ENCODE results near the gene TRIM38.

Gene TRIM38

GRCh38 chr6:25972128-25972527 is 9.5 kb downstream of the TRIM38 start:
- no peak overlapping the region; the same call in 1 of the 2 replicates for H3K4me3 ChIP-seq (ENCODE audit: low read length)
- no peak for TF ChIP-seq ZNF274 (IDR thresholded peaks at IDR 0.05; ENCODE audit: low read depth, low read length)

DNA sequence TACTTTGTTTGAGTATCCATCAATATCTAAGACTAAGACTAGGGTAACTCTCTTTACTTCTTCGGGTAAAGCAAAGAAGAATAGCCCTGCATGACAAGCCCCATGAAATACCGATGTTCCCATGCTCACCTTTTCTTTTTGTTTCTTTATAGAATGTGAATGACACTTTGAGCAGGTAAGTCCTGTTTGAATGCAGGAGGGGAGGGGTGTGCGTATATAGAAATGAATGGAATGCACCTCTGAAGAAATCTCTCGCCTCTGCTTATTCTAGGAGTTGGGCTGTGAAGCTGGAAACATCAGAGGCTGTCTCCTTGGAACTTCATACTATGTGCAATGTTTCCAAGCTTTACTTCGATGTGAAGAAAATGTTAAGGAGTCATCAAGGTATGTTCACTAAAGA is 10.3 kb downstream of the TRIM38 start:
- no peak for TF ChIP-seq ZNF274 (IDR thresholded peaks at IDR 0.05; ENCODE audit: low read depth, low read length)
- H3K4me3 ChIP-seq (ENCODE audit: low read length), result no peak overlapping the region

GRCh38 chr6:25973923-25974555 is 11.4 kb downstream of the TRIM38 start:
- no peak overlapping the region for H3K4me3 ChIP-seq (ENCODE audit: low read length)
- TF ChIP-seq ZNF274 (IDR thresholded peaks at IDR 0.05; ENCODE audit: low read depth, low read length), result no peak

- no peak overlapping the region for H3K4me3 ChIP-seq (ENCODE audit: low read length)
- TF ChIP-seq ZNF274 (IDR thresholded peaks at IDR 0.05; ENCODE audit: low read depth, low read length), result no peak
Observed at GRCh38 chr6:25975923-25976560, 13.4 kb downstream of the TRIM38 start.

DNA sequence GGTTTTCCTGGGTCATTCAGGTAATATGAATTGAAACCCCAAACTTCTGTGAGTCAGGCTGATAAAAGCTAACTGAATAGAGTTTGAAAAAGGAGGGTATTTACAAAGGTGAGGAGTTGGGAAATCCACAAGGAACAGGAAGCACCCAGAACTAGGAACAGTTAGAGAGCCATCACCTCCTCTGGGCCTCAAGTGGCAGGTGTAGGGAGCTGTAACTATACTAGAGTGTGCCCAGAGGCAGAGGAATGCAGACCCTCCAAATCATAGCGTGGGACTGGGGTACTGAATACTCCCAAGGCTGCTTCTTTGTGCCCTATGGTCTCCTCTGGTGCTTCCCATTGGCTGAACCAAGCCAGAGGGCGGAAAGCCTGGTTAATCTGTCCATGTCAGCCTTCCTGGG is 18.3 kb downstream of the TRIM38 start:
- no peak for TF ChIP-seq ZNF274 (IDR thresholded peaks at IDR 0.05; ENCODE audit: low read depth, low read length)
- no peak overlapping the region for H3K4me3 ChIP-seq (ENCODE audit: low read length)

- H3K4me3 ChIP-seq (ENCODE audit: low read length), result no peak overlapping the region
- no peak for TF ChIP-seq ZNF274 (IDR thresholded peaks at IDR 0.05; ENCODE audit: low read depth, low read length)
Observed at GRCh38 chr6:25981568-25982263, 19.1 kb downstream of the TRIM38 start.

- TF ChIP-seq ZNF274 (IDR thresholded peaks at IDR 0.05; ENCODE audit: low read depth, low read length), result no peak
- H3K4me3 ChIP-seq (ENCODE audit: low read length), result no peak overlapping the region
Observed at GRCh38 chr6:25984265-25984664, 21.7 kb downstream of the TRIM38 start.

DNA sequence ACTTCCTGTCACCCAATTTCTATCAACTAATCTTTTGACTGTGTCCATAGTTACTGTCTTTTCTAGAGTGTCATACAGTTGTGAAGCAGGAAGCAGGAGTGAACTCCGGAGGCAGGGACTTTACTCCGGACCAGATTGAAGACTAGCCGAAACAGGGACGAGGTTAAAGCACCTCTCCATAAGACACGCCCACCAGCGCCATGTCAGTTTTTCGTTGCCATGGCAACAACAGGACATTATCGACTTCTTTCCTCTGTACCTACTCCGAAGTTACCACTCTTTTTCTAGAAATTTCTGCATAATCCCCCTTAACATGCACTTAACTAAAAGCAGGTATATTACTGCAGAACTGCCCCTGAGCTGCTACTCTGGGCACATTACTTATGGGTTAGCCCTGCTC is 25.2 kb downstream of the TRIM38 start:
- TF ChIP-seq ZNF274 (IDR thresholded peaks at IDR 0.05; ENCODE audit: low read depth, low read length), result no peak
- H3K4me3 ChIP-seq (ENCODE audit: low read length), result no peak overlapping the region

GRCh38 chr6:25990172-25990873 is 27.7 kb downstream of the TRIM38 start:
- TF ChIP-seq ZNF274 (IDR thresholded peaks at IDR 0.05; ENCODE audit: low read depth, low read length), result no peak
- H3K4me3 ChIP-seq (ENCODE audit: low read length), result no peak overlapping the region

GRCh38 chr6:25991785-25992412 is 29.3 kb downstream of the TRIM38 start:
- TF ChIP-seq ZNF274 (IDR thresholded peaks at IDR 0.05; ENCODE audit: low read depth, low read length), result no peak
- H3K4me3 ChIP-seq (ENCODE audit: low read length), result peak overlapping the region; percentile 85; the same call in 1 of the 2 replicates

GRCh38 chr6:25992413-25993340 is 30.1 kb downstream of the TRIM38 start:
- TF ChIP-seq ZNF274 (IDR thresholded peaks at IDR 0.05; ENCODE audit: low read depth, low read length), result no peak
- peak overlapping the region; percentile 85 for H3K4me3 ChIP-seq (ENCODE audit: low read length)

GRCh38 chr6:25993341-25993684 is 30.7 kb downstream of the TRIM38 start:
- peak overlapping the region; percentile 85 for H3K4me3 ChIP-seq (ENCODE audit: low read length)

DNA sequence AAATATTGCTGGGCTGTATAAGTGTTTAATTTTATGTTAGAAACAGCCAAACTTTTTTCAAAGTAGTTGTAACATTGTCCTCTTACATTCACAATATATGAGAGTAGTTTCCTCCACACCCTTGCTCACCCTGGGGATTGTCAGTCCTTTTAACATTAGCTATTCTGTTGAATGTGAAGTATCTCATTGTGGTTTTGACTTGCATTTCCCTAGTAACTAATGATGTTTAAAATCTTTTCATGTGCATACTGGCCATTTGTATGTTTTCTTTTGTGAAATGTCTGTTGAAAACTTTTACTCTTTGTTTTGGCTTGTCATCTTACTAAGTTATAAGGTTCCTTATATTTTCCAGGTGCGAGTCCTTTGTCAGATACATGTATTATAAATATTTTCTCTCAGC is 32.9 kb downstream of the TRIM38 start:
- TF ChIP-seq ZNF274 (IDR thresholded peaks at IDR 0.05; ENCODE audit: low read depth, low read length), result no peak
- H3K4me3 ChIP-seq (ENCODE audit: low read length), result no peak overlapping the region

Measured in GM08714 (cell line).